Liver (tissue), 9 donors: Measurements from ENCODE around the gene PLCB2. TPM values are rescaled to one million over a fixed set of nuclear protein-coding genes. Genes with fewer than 3 reads are reported as not detected.

ENCODE experiments used
- DNase-seq: peaks from one replicate; pipeline ENCODE4 v3.0.0-alpha.2; 2017; ENCODE audit warnings: low spot score
- H3K27ac ChIP-seq, 2 donors: one replicate each; pipeline ENCODE4 v1.7.0; 2013; ENCODE audit warnings: inconsistent platforms in 2 of 2, low read length in 2 of 2, control low read depth in 1 of 2, low read depth in 1 of 2, mild to moderate bottlenecking in 1 of 2
- H3K27me3 ChIP-seq, 4 donors: one replicate each; pipeline versions ENCODE4 v1.6.1 to v1.7.0; 2013; ENCODE audit warnings: low read length in 3 of 4, inconsistent platforms in 1 of 4, mild to moderate bottlenecking in 1 of 4, moderate library complexity in 1 of 4; ENCODE audit not compliant: control insufficient read depth in 4 of 4, insufficient read depth in 4 of 4
- H3K36me3 ChIP-seq, 4 donors: one replicate each; pipeline versions ENCODE4 v1.6.1 to v1.7.0; 2013; ENCODE audit warnings: low read length in 3 of 4, mild to moderate bottlenecking in 3 of 4, low read depth in 1 of 4, moderate library complexity in 1 of 4; ENCODE audit not compliant: control insufficient read depth in 4 of 4, insufficient read depth in 3 of 4
- H3K4me1 ChIP-seq, 4 donors: one replicate each; pipeline versions ENCODE4 v1.6.1 to v1.7.0; 2013; ENCODE audit warnings: low read length in 3 of 4, mild to moderate bottlenecking in 3 of 4, moderate library complexity in 1 of 4; ENCODE audit not compliant: control insufficient read depth in 4 of 4, insufficient read depth in 4 of 4
- H3K4me3 ChIP-seq, 3 donors: one replicate each; pipeline versions ENCODE4 v1.6.1 to v1.7.0; 2013; ENCODE audit warnings: low read length in 3 of 3, control low read depth in 1 of 3, low read depth in 1 of 3, mild to moderate bottlenecking in 1 of 3
- H3K9ac ChIP-seq, 2 donors: one replicate each; pipeline ENCODE4 v1.7.0; 2013; ENCODE audit warnings: low read length in 2 of 2, mild to moderate bottlenecking in 2 of 2, moderate library complexity in 2 of 2, control low read depth in 1 of 2, low read depth in 1 of 2
- H3K9me3 ChIP-seq, 4 donors: one replicate each; pipeline versions ENCODE4 v1.6.1 to v1.7.0; 2013; ENCODE audit warnings: low read length in 3 of 4; ENCODE audit not compliant: control insufficient read depth in 4 of 4
- ATF3 ChIP-seq: IDR thresholded peaks from 2 replicates; pipeline ENCODE4 v1.6.1; 2016; ENCODE audit warnings: antibody characterized with exemption
- CTCF ChIP-seq: fragments of 150-350 bp; IDR thresholded peaks from 2 replicates; pipeline ENCODE4 v1.5.1; 2017; ENCODE audit warnings: improper control_type of control experiment, low read depth, low read length; ENCODE audit not compliant: missing input control
- EGR1 ChIP-seq, 2 donors: IDR thresholded peaks; 2 replicates each; pipeline ENCODE4 v1.6.1; 2016 to 2018; ENCODE audit warnings: antibody characterized with exemption in 2 of 2, low read depth in 2 of 2
- FOXA1 ChIP-seq: IDR thresholded peaks from 2 replicates; pipeline ENCODE4 v1.6.1; 2016; ENCODE audit warnings: antibody characterized with exemption
- FOXA2 ChIP-seq: IDR thresholded peaks from 2 replicates; pipeline ENCODE4 v1.6.1; 2016; ENCODE audit warnings: antibody characterized with exemption
- GABPA ChIP-seq, 2 donors: IDR thresholded peaks in 1 of 2; conservative IDR thresholded peaks in 1 of 2; 2 replicates each; pipeline ENCODE4 v1.6.1; 2016; ENCODE audit warnings: antibody characterized with exemption in 2 of 2, mild to moderate bottlenecking in 1 of 2, moderate library complexity in 1 of 2
- HNF4A ChIP-seq, 2 donors: conservative IDR thresholded peaks; 2 replicates each; pipeline ENCODE4 v1.6.1; 2016; ENCODE audit warnings: antibody characterized with exemption in 2 of 2, mild to moderate bottlenecking in 2 of 2
- HNF4G ChIP-seq: IDR thresholded peaks from 2 replicates; pipeline ENCODE4 v1.6.1; 2016; ENCODE audit warnings: antibody characterized with exemption
- JUND ChIP-seq, 2 donors: IDR thresholded peaks; 2 replicates each; pipeline ENCODE4 v1.6.1; 2016; ENCODE audit warnings: antibody characterized with exemption in 2 of 2
- MAX ChIP-seq: IDR thresholded peaks from 2 replicates; pipeline ENCODE4 v1.6.1; 2016; ENCODE audit warnings: antibody characterized with exemption
- NR2F2 ChIP-seq: IDR thresholded peaks from 2 replicates; pipeline ENCODE4 v1.6.1; 2016; ENCODE audit warnings: antibody characterized with exemption
- RAD21 ChIP-seq, 2 donors: IDR thresholded peaks; 2 replicates each; pipeline ENCODE4 v1.6.1; 2016; ENCODE audit warnings: antibody characterized with exemption in 2 of 2, mild to moderate bottlenecking in 2 of 2
- RXRA ChIP-seq, 2 donors: IDR thresholded peaks; 2 replicates each; pipeline ENCODE4 v1.6.1; 2017 to 2018; ENCODE audit warnings: antibody characterized with exemption in 2 of 2, mild to moderate bottlenecking in 1 of 2
- SP1 ChIP-seq: IDR thresholded peaks from 2 replicates; pipeline ENCODE4 v1.6.1; 2018; ENCODE audit warnings: antibody characterized with exemption, mild to moderate bottlenecking
- TAF1 ChIP-seq: conservative IDR thresholded peaks from 2 replicates; pipeline ENCODE4 v1.6.1; 2016; ENCODE audit warnings: antibody characterized with exemption, mild to moderate bottlenecking
- YY1 ChIP-seq: IDR thresholded peaks from 2 replicates; pipeline ENCODE4 v1.6.1; 2016; ENCODE audit warnings: antibody characterized with exemption, mild to moderate bottlenecking
- ZBTB33 ChIP-seq: IDR thresholded peaks from 2 replicates; pipeline ENCODE4 v1.6.1; 2016; ENCODE audit warnings: antibody characterized with exemption
- WGBS: extraction: QIAGEN DNeasy Blood & Tissue Kit; methylation state at CpG from one replicate; pipeline ENCODE4 v1.1.7; 2013; 5-methylcytosine and 5-hydroxymethylcytosine counted together
- polyA plus RNA-seq, 2 donors: library from polyadenylated mRNA; stranded (reverse) in 1 of 2; unstranded in 1 of 2; fragments of 200-250 nt in 1 of 2; fragments of >200 nt in 1 of 2; fragmentation: Nextera tagmentation in 1 of 2; extraction: Ambion mirVana in 1 of 2; gene quantifications; one replicate each; pipeline versions ENCODE4 v1.2.1 to v1.2.3, GENCODE V29; 2013 to 2015
- total RNA-seq, 2 donors: library from RNA; depleted of rRNA; stranded (reverse); fragments of >200 nt; gene quantifications; one replicate each; pipeline ENCODE4 v1.2.3, GENCODE V29; 2014
- TF ChIP-seq, protein P1 (sequence below): IDR thresholded peaks from 2 replicates; pipeline ENCODE4 v1.6.1; 2016; ENCODE audit warnings: antibody characterized with exemption, mild to moderate bottlenecking
- donor health status: healthy.
- donor health status: healthy.
- donor health status: healthy.
- donor health status: healthy.
- donor health status: healthy.

PLCB2 gene
- total and polyA plus RNA-seq, 4 donors = 2.1 to 13.3 (median 7.6) TPM

GRCh38 chr15:40297356-40297755 is 10.4 kb downstream of the PLCB2 start:
- Histone ChIP-seq H3K9ac (no peak overlapping the region), H3K9me3 (peaks cover 0 to 4% (median 0%) of the 10 kb centered on the region in 4 donors), H3K27me3 (no peaks in the 10 kb centered on the region), H3K4me3 (no peak overlapping the region), H3K36me3 (peaks cover 0 to 2% (median 0%) of the 10 kb centered on the region in 4 donors), H3K27ac (no peak overlapping the region), H3K4me1 (no peaks in the 10 kb centered on the region)
- WGBS = 95% methylated on average over 10 of the region's 10 CpGs
- no peak for DNase-seq
- TF ChIP-seq JUND (IDR thresholded peaks at IDR 0.05) = no peak
- no peak for TF ChIP-seq HNF4G
- TF ChIP-seq FOXA1 = no peak
- no peak for TF ChIP-seq NR2F2

GRCh38 chr15:40296561-40297230 is 11.0 kb downstream of the PLCB2 start:
- Histone ChIP-seq H3K9ac (no peak overlapping the region), H3K27ac (no peak overlapping the region), H3K4me1 (no peaks in the 10 kb centered on the region), H3K4me3 (no peak overlapping the region), H3K9me3 (peaks cover 0 to 4% (median 0%) of the 10 kb centered on the region in 4 donors), H3K27me3 (no peaks in the 10 kb centered on the region), H3K36me3 (peaks cover 0 to 2% (median 0%) of the 10 kb centered on the region in 4 donors)
- 90% methylated on average over 5 of the region's 5 CpGs for WGBS
- no peak for TF ChIP-seq FOXA1
- TF ChIP-seq FOXA2 = no peak
- TF ChIP-seq CTCF = no peak
- TF ChIP-seq RXRA (IDR thresholded peaks at IDR 0.05) = no peak
- no peak for TF ChIP-seq JUND (IDR thresholded peaks at IDR 0.05)
- TF ChIP-seq NR2F2 = no peak
- TF ChIP-seq YY1 = no peak
- TF ChIP-seq ZBTB33 = no peak
- TF ChIP-seq SP1 = no peak
- no peak for TF ChIP-seq RAD21 (IDR thresholded peaks at IDR 0.05)
- no peak for TF ChIP-seq GABPA (IDR thresholded peaks at IDR 0.05 in 1 of 2, conservative IDR thresholded peaks at IDR 0.05 in 1 of 2)
- TF ChIP-seq HNF4G = no peak
- TF ChIP-seq, protein P1, sequence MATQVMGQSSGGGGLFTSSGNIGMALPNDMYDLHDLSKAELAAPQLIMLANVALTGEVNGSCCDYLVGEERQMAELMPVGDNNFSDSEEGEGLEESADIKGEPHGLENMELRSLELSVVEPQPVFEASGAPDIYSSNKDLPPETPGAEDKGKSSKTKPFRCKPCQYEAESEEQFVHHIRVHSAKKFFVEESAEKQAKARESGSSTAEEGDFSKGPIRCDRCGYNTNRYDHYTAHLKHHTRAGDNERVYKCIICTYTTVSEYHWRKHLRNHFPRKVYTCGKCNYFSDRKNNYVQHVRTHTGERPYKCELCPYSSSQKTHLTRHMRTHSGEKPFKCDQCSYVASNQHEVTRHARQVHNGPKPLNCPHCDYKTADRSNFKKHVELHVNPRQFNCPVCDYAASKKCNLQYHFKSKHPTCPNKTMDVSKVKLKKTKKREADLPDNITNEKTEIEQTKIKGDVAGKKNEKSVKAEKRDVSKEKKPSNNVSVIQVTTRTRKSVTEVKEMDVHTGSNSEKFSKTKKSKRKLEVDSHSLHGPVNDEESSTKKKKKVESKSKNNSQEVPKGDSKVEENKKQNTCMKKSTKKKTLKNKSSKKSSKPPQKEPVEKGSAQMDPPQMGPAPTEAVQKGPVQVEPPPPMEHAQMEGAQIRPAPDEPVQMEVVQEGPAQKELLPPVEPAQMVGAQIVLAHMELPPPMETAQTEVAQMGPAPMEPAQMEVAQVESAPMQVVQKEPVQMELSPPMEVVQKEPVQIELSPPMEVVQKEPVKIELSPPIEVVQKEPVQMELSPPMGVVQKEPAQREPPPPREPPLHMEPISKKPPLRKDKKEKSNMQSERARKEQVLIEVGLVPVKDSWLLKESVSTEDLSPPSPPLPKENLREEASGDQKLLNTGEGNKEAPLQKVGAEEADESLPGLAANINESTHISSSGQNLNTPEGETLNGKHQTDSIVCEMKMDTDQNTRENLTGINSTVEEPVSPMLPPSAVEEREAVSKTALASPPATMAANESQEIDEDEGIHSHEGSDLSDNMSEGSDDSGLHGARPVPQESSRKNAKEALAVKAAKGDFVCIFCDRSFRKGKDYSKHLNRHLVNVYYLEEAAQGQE = no peak
- TF ChIP-seq HNF4A (conservative IDR thresholded peaks at IDR 0.05) = no peak
- no peak for TF ChIP-seq TAF1
- TF ChIP-seq MAX = no peak
- no peak for TF ChIP-seq EGR1 (IDR thresholded peaks at IDR 0.05; ENCODE audit: low read depth in 2 of 2)
- no peak for TF ChIP-seq ATF3
- DNase-seq = no peak
